Daoy (cell line): ENCODE measurements around the gene CFAP97D1. TPM values are rescaled to one million over a fixed set of nuclear protein-coding genes. Genes with fewer than 3 reads are reported as not detected.

Experiments used
- DNase-seq: peaks from one replicate; pipeline ENCODE4 v3.0.0-alpha.2; 2015; ENCODE audit warnings: low read depth
- total RNA-seq: library from RNA; depleted of rRNA; stranded (reverse); fragments of >200 nt; shearing (Covaris generic); gene quantifications from 2 replicates; pipeline ENCODE4 v1.2.3, GENCODE V29; 2014; rRNA removed

The CFAP97D1 gene
- total RNA-seq, 1 experiment from 2014 or later: not detected

DNA sequence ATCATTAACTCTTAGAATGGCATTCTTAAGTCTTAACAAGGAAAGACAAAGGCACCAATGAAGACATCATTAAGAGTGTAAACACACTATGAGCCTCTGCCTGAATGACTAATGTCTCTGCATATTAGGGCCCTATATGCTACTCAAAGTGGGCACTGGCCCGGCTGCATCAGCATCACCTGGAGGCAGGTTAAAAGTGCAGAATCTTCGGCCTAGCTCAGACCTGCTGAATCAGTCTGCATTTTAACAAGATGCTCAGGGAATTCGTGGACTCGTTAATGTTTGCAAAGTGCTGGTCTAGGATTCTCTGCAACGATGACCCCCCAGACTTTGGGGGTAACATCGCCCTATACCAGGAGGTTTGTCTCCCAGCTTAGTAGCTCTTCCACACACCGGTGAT is 46.0 kb downstream of the CFAP97D1 start:
- DNase-seq: no peak

DNA sequence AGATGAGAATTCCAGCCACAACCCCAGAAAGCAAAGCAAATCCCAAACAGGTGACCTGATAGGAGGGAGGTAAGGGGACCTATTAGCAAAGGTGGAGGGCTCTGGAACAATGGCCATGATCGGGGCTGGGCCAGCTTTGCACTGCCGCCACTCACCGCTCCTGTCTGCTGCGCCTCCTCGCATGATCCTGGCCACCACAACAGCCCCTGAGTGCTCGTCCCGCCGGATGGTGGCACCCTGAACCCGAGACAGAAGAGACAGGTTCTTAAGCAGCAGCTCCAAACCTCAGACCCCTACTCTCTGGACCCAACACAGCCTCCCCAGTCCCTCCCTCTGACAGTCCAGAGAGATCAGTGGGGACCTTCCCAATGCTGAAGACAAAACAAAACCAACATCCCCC is 47.4 kb downstream of the CFAP97D1 start:
- no peak for DNase-seq

DNA sequence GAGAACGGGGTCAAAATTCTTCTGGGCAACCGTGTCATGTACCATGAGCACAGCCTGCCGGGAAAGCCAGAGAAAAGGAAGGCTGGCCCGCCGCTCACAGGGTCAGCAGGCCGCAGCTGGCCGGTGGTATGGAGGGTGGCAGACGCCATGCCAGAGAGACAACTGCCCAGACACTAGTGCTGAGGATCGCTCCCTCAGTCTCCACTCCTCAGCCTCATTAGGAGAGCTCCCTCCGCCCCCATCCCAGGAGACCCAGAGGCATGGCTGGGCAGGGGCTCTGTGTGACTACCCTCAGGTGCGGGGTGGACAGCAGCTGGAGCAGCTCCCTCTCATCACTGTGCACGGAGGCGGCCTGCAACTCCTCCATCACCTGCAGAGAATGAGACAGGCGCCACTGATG is 49.5 kb downstream of the CFAP97D1 start:
- DNase-seq: no peak

DNA sequence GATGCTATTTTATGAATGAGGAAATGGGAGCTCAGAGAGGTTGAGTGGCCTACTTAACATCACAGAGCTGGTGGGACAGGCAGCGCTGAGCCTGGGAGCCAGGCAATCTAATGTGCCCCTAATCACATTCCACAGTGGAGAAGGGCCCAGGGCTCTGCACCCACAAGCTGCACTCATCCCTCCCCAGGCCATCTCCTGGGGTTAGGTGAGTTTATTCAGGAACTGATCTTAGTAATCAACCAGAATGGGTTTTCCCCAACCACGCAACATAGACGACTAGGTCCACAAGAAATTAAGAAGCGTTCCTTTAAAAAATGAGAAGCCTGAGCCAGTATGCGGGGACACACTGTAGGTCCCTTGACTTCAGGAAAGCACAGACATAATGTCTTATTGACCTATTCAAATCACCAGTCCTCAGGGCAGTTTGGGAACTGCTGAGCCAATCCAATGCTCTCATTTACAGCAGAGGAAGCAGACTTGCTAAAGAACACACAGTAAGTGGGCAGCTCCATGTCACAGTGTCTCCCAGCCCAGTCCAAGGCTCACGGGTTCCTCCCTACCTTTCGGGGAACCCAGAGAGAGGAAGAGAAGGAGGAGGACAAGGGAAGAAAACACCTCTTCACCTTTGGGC is 50.4 kb downstream of the CFAP97D1 start:
- no peak for DNase-seq

DNA sequence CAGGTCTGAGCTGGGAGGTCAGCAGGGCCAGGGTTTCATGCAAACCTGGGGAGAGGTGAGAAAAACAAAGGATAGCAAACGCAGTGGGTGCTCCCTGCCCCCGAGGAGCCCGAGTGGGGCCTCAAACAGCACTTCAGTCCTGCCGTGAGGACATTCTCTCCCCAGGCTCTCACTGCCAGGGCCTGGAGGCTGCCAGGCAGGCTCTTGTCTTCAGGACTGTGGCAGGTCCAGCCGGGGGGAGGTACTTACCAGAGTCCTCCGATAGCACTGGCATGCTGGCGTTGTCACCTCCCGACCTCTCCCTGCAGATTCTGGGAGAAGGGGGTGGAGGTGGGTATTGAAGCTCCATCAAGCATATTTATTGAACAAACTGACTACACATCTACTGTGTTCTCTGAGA is 51.4 kb downstream of the CFAP97D1 start:
- DNase-seq: no peak

DNA sequence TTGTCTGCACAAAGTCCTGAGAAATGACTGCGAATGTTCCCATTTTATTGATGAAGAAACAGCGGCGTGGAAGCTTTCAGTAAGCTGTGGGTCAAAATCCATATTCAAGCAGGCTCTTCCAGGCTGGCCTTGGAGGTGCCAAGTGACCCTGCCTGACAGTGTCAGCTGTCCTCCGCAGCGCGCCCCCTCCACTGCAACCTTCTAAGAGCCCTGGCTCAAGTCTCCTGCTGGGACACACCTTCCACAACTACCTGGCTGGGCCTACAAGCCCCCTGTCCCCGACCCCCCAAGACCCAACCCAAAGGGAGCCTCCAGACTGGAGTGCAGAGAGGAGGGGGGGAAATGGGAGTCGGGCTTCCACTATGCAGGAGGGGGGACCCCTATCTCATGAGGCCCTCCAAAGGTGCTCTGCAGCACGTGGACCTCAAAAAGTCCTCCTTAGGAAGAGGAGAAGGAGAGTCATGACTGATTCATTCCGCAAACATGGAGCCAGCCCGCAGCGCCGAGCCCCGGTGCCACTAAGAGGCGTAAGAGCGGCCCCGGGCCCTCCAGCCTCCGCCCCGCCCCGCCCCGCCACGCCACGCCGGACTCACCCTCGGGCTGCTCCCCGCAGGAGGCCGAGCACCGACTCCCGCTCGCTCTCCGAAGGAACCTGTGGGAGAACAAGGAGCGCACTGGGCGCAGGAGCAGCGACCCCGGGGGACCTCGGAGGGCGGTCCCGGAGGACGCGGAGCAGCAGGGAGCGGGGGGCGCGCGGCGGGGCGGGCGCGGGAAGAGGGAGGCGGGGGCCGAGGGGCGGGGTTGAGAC is 52.1 kb downstream of the CFAP97D1 start:
- peak; percentile 82 for DNase-seq

DNA sequence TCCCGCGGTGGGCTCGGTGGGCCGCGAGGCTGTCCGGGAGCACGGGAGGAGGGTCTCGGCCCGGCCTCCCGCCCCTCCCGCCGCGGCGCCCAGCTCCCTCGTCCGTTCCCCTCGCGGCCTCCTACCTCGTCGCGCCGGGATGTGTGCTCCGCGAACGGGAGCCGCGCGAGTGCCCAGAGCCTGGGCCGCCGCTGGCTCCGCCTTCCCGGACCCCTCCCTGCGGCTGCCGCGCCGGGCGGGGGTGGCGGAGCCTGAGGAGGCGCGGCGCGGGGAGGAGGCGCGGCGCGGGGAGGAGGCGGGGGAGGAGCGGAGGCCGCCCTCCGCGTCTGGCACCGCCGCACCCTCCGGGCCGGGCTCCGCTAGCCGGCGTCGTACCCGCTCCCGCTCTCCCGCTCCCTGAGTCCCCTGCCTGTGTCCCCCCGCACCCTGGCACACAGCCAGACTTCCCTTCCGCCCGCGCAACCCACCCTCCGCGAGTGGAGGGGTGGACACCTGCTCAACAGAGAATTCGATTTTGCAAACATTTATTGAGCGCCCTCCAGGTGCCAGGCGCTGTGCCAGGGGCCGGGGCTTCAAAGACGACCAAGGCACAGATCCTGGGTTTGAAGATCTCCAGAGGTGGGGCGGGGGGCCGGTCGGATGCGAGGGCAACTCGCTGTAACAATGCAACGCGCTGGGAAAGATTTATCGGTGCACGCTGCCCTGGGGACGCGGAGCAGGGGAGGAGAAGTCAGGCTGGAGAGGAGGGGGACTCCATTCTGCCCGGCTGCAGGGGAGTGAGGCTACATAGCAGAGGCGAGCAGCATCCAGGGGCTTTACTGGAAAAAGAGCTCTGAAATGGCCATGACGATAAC is 53.0 kb downstream of the CFAP97D1 start, which contains the start of gene MPP3:
Gene MPP3 (minus strand): TSS at position 171 of the 854 bp plus-strand sequence. CDS start 1,240 bp downstream, outside the sequence.
- DNase-seq: peak; percentile 77

DNA sequence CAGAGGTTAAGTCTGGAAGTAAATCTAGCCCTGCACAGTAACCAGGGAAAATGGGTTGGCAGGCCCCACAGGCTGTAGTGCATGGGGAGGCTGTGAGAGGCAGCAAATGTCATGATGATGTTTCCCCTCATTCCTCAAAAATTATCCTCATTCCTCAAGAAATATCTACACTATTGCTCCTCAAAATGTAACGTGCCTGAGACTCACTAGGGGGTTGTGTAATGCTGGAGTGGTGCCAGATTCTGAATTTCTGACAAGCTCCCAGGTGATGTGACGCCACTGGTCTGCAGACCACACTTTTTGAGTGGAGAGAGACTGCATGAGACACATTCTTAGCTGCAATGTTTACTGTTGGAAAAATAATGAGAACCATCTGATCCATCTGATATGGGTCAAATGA is 53.9 kb downstream of the CFAP97D1 start:
- DNase-seq: no peak

Other genes with a start within 250 kb of the CFAP97D1 start
- gene ETV4, start 234.1 kb upstream of the CFAP97D1 start, total RNA-seq: 27.7 and 51.4 TPM in 2 replicates
- 8.6 and 13.1 TPM in 2 replicates for gene MEOX1, start 118.5 kb upstream of the CFAP97D1 start, total RNA-seq
- gene SOST, start 21.6 kb upstream of the CFAP97D1 start, total RNA-seq: 0.29 TPM in 1 of 2 replicates, not detected in the other
- gene DUSP3, start 1.5 kb upstream of the CFAP97D1 start, total RNA-seq: 14.2 and 17.8 TPM in 2 replicates
- gene MPP3, start 52.7 kb downstream of the CFAP97D1 start, total RNA-seq: 9.0 and 17.7 TPM in 2 replicates
- gene CD300LG, start 66.7 kb downstream of the CFAP97D1 start, total RNA-seq: 0.51 TPM in 1 of 2 replicates, not detected in the other
- 1.1 and 1.3 TPM in 2 replicates for gene MPP2, start 127.1 kb downstream of the CFAP97D1 start, total RNA-seq
- gene PPY, start 162.0 kb downstream of the CFAP97D1 start, total RNA-seq: not detected in 2 replicates
- gene PYY, start 173.5 kb downstream of the CFAP97D1 start, total RNA-seq: not detected in 2 replicates
- gene NAGS, start 224.2 kb downstream of the CFAP97D1 start, total RNA-seq: 0.09 and 1.1 TPM in 2 replicates
- 27.9 and 31.9 TPM in 2 replicates for gene TMEM101, start 234.5 kb downstream of the CFAP97D1 start, total RNA-seq